OCI-LY7 (cell line): ENCODE data around the gene STK32A. TPM values are rescaled to one million over a fixed set of nuclear protein-coding genes. Genes with fewer than 3 reads are reported as not detected.

ENCODE experiments used
- BruUV-seq: library from RNA; stranded (reverse); fragments of 400-500 nt; replicated peaks from 2 replicates; lab custom pipeline; 2021; lab: Mats Ljungman, UMichigan
- CTCF ChIA-PET: fragments of 300-600 bp; sonication (Branson Sonifier 250); formaldehyde crosslinking; loops from one replicate; lab custom pipeline; 2022; ENCODE audit warnings: antibody characterized with exemption; ENCODE audit not compliant: unreplicated experiment; lab: Charles Lee
- POLR2A ChIA-PET: fragments of 300-600 bp; sonication (Branson Sonifier 250); formaldehyde crosslinking; loops from one replicate; lab custom pipeline; 2022; ENCODE audit warnings: antibody characterized with exemption; lab: Charles Lee
- DNase-seq: peaks from one replicate; pipeline ENCODE4 v3.0.0-alpha.2; 2015; ENCODE audit warnings: low spot score
- H2AFZ ChIP-seq: fragments of 200-600 bp; sonication (generic), shearing (Covaris generic); 2 replicates; pipeline ENCODE4 v1.6.1; 2014; ENCODE audit warnings: mild to moderate bottlenecking, antibody characterized with exemption, low read length, moderate library complexity
- H3K27ac ChIP-seq: fragments of 200-600 bp; sonication (generic); 2 replicates; pipeline ENCODE4 v1.5.1; 2014; ENCODE audit warnings: mixed run types, low read depth, mild to moderate bottlenecking, moderate library complexity, low read length, inconsistent platforms; ENCODE audit not compliant: poor library complexity, severe bottlenecking
- H3K36me3 ChIP-seq: fragments of 200-600 bp; sonication (generic); 2 replicates; pipeline ENCODE4 v1.6.1; 2014; ENCODE audit warnings: mild to moderate bottlenecking, antibody characterized with exemption, low read length, moderate library complexity, mixed read lengths; ENCODE audit not compliant: insufficient read depth
- H3K4me1 ChIP-seq: fragments of 200-600 bp; sonication (generic); 2 replicates; pipeline ENCODE4 v1.5.1; 2014; ENCODE audit warnings: mild to moderate bottlenecking, low read length; ENCODE audit not compliant: insufficient read depth, poor library complexity, severe bottlenecking
- H3K4me2 ChIP-seq: fragments of 200-600 bp; sonication (generic); 2 replicates; pipeline ENCODE4 v1.6.1; 2014; ENCODE audit warnings: mild to moderate bottlenecking, low read length
- H3K4me3 ChIP-seq: fragments of 200-600 bp; sonication (generic); 2 replicates; pipeline ENCODE4 v1.5.1; 2014; ENCODE audit warnings: mild to moderate bottlenecking, low read depth, low read length; ENCODE audit not compliant: poor library complexity, severe bottlenecking
- H3K79me2 ChIP-seq: fragments of 200-600 bp; sonication (generic); 2 replicates; pipeline ENCODE4 v1.6.1; 2016; ENCODE audit warnings: low read depth, mild to moderate bottlenecking, low read length, moderate library complexity, mixed read lengths; ENCODE audit not compliant: insufficient read depth
- H3K9me2 ChIP-seq: fragments of 200-600 bp; sonication (generic); 2 replicates; pipeline ENCODE4 v1.6.1; 2016; ENCODE audit warnings: mild to moderate bottlenecking, low read length, mixed read lengths; ENCODE audit not compliant: insufficient read depth
- H3K9me3 ChIP-seq: fragments of 200-600 bp; sonication (generic); 2 replicates; pipeline ENCODE4 v1.6.1; 2014; ENCODE audit warnings: mild to moderate bottlenecking, mixed run types, low read length, mixed read lengths
- H4K20me1 ChIP-seq: fragments of 200-600 bp; sonication (generic); 2 replicates; pipeline ENCODE4 v1.6.1; 2014; ENCODE audit warnings: mild to moderate bottlenecking, antibody characterized with exemption, low read length, moderate library complexity, mixed read lengths; ENCODE audit not compliant: insufficient read depth
- EZH2phosphoT487 ChIP-seq: fragments of 200-600 bp; sonication (generic); IDR thresholded peaks from 2 replicates; pipeline ENCODE4 v1.6.1; 2018; ENCODE audit warnings: low read depth, borderline replicate concordance, mild to moderate bottlenecking, mixed run types, antibody characterized with exemption, low read length, moderate library complexity, mixed read lengths
- intact Hi-C: fragments of 100-400 bp; cut with micrococcal nuclease; formaldehyde crosslinking; loops from one replicate; pipeline ENCODE4 v1.10.0; 2022; ENCODE audit not compliant: unreplicated experiment
- total RNA-seq, 2 experiments: library from RNA; depleted of rRNA in 1 of 2; stranded (reverse); fragments of >200 nt in 1 of 2; shearing (Covaris generic) in 1 of 2; gene quantifications; 2 replicates each; pipeline ENCODE4 v1.2.3, GENCODE V29; 2014 to 2022
- TF ChIP-seq, protein P1 (sequence below): fragments of 200-600 bp; sonication (generic); conservative IDR thresholded peaks from 2 replicates; pipeline ENCODE4 v1.5.1; 2014; ENCODE audit warnings: mild to moderate bottlenecking, antibody characterized with exemption, low read length, moderate library complexity, mixed read lengths

Gene STK32A
- total RNA-seq, 2 experiments from 2014 or later: not detected

DNA sequence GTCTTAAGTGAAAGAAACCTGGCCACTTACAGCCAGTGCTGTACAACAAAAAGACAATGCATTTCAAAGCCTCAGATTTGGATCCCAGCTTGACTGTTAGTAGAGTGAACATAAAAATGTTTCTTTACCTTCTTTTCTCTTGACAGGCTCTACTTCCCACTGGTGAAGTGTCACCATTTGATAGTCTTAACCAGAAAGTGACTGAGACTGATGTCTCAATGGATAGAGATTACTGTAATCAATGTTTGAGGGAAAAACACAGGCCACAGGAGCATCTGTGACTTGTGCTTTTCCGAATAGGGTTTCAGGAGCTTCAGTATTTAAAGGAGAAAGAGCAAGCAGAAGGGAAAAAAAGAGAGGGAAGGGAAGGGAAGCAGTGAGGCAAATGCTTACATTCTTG lies 41.7 kb upstream of the STK32A start:
- Histone ChIP-seq H3K4me2 (no peak overlapping the region), H3K9me3 (no peaks in the 10 kb centered on the region), H3K9me2 (no peaks in the 10 kb centered on the region), H3K4me3 (no peak overlapping the region), H3K4me1 (no peaks in the 10 kb centered on the region), H3K27ac (no peak overlapping the region), H3K36me3 (no peaks in the 10 kb centered on the region), H4K20me1 (no peaks in the 10 kb centered on the region), H2AFZ (no peak overlapping the region), H3K79me2 (no peaks in the 10 kb centered on the region)
- DNase-seq: no peak
- TF ChIP-seq EZH2phosphoT487: no peak
- TF ChIP-seq, protein P1, sequence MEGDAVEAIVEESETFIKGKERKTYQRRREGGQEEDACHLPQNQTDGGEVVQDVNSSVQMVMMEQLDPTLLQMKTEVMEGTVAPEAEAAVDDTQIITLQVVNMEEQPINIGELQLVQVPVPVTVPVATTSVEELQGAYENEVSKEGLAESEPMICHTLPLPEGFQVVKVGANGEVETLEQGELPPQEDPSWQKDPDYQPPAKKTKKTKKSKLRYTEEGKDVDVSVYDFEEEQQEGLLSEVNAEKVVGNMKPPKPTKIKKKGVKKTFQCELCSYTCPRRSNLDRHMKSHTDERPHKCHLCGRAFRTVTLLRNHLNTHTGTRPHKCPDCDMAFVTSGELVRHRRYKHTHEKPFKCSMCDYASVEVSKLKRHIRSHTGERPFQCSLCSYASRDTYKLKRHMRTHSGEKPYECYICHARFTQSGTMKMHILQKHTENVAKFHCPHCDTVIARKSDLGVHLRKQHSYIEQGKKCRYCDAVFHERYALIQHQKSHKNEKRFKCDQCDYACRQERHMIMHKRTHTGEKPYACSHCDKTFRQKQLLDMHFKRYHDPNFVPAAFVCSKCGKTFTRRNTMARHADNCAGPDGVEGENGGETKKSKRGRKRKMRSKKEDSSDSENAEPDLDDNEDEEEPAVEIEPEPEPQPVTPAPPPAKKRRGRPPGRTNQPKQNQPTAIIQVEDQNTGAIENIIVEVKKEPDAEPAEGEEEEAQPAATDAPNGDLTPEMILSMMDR: no peak
- POLR2A ChIA-PET: no interaction called here
- intact Hi-C loops: loop anchor here (10.0 kb wide), 1 partner anchor 648 kb away; no protein-coding TSS in a partner anchor
- BruUV-seq: no TSS peak
- CTCF ChIA-PET: no interaction called here

- Histone ChIP-seq H3K4me1 (no peaks in the 10 kb centered on the region), H3K36me3 (no peaks in the 10 kb centered on the region), H3K27ac (no peak overlapping the region), H4K20me1 (no peaks in the 10 kb centered on the region), H3K4me3 (no peak overlapping the region), H3K9me3 (no peaks in the 10 kb centered on the region), H3K9me2 (no peaks in the 10 kb centered on the region), H3K4me2 (no peak overlapping the region), H3K79me2 (no peaks in the 10 kb centered on the region), H2AFZ (no peak overlapping the region)
- TF ChIP-seq, protein P1: no peak
- TF ChIP-seq EZH2phosphoT487: no peak
- intact Hi-C loops: no loop called here
- POLR2A ChIA-PET: no interaction called here
- CTCF ChIA-PET: no interaction called here
- no TSS peak for BruUV-seq
- DNase-seq: no peak
These were observed 34.8 kb upstream of the STK32A start for GRCh38 chr5:147200004-147200403.

- Histone ChIP-seq H2AFZ (no peak overlapping the region), H4K20me1 (no peaks in the 10 kb centered on the region), H3K4me3 (no peak overlapping the region), H3K4me2 (no peak overlapping the region), H3K36me3 (no peaks in the 10 kb centered on the region), H3K27ac (no peak overlapping the region), H3K4me1 (no peaks in the 10 kb centered on the region), H3K9me2 (no peaks in the 10 kb centered on the region), H3K9me3 (no peaks in the 10 kb centered on the region), H3K79me2 (no peaks in the 10 kb centered on the region)
- no peak for DNase-seq
- ChIA-PET POLR2A (no interaction called here), CTCF (no interaction called here)
- TF ChIP-seq EZH2phosphoT487: no peak
- TF ChIP-seq, protein P1: no peak
- BruUV-seq: no TSS peak
- intact Hi-C loops: no loop called here
These were observed 31.6 kb upstream of the STK32A start for GRCh38 chr5:147203213-147203612.
